HUES6 (cell line): ENCODE measurements around the gene CEBPA.

Experiments used
- H3K27ac ChIP-seq: 2 replicates; pipeline ENCODE4 v1.7.0; 2013; ENCODE audit warnings: low read depth, mild to moderate bottlenecking, low read length, inconsistent platforms
- H3K27me3 ChIP-seq: 2 replicates; pipeline ENCODE4 v1.6.1; 2013; ENCODE audit warnings: low read length; ENCODE audit not compliant: control insufficient read depth, insufficient read depth
- H3K36me3 ChIP-seq: 2 replicates; pipeline ENCODE4 v1.6.1; 2013; ENCODE audit warnings: low read length; ENCODE audit not compliant: control insufficient read depth, insufficient read depth
- H3K4me1 ChIP-seq: 2 replicates; pipeline ENCODE4 v1.6.1; 2013; ENCODE audit warnings: low read length; ENCODE audit not compliant: control insufficient read depth, insufficient read depth
- H3K4me3 ChIP-seq: 2 replicates; pipeline ENCODE4 v1.5.1; 2013; ENCODE audit warnings: low read depth, low read length
- H3K9ac ChIP-seq: one replicate; pipeline ENCODE4 v1.6.1; 2013; ENCODE audit warnings: mild to moderate bottlenecking, low read length
- H3K9me3 ChIP-seq: 2 replicates; pipeline ENCODE4 v1.6.1; 2013; ENCODE audit warnings: low read depth, low read length; ENCODE audit not compliant: control insufficient read depth, insufficient read depth

Gene CEBPA

DNA sequence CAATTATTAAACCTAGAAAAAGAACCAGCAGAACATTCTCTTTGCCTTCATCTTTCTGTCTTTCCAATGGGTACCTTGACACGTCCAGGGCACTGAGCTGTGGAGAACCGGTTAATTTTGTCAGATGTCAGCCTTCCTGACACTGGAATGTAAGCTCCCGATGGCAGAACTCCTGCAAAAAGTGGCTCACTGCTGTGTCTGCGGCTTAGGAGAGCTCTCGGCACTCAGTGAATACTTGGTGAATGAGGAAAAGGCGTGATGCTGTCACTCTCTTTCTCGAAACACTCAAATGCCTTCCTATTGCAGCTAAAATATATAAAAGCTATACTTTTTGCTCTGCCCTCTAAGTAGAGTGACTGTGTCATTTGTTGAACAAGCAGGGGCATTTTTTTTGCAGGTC is 17.6 kb downstream of the CEBPA start:
- no peak overlapping the region for H3K9ac ChIP-seq
- H3K27ac ChIP-seq, result no peak overlapping the region
- H3K27me3 ChIP-seq, result no peaks in the 10 kb centered on the region
- H3K36me3 ChIP-seq, result no peaks in the 10 kb centered on the region
- H3K4me3 ChIP-seq, result no peak overlapping the region
- H3K9me3 ChIP-seq, result peaks cover 19% of the 10 kb centered on the region
- peaks cover 12% of the 10 kb centered on the region; the same call in 1 of the 2 replicates for H3K4me1 ChIP-seq

DNA sequence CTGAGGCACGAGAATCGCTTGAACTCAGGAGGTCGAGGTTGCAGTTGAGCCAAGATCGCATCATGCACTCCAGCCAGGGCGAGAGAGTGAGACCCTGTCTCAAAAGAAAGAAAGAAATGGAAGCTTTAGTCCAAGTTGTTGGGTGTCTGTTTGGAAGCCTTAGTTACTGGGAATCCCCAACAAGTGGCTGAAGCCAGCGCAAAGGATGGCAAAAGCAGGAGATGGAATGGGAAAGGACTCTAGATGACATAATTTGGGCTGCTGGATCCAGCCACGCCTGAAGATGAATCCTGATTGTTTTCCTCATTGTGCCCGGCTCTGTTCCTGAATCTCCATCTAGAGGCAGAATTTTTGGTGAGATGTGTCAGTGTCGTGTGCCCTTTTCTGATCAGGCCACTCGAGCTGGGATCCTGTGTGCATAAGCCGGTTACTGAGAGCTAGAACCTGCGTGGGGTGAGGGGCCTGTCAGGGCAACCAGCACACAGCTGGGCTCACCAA is 18.1 kb downstream of the CEBPA start:
- Histone ChIP-seq H3K9ac (no peak overlapping the region), H3K36me3 (no peaks in the 10 kb centered on the region), H3K4me1 (peaks cover 12% of the 10 kb centered on the region; the same call in 1 of the 2 replicates), H3K9me3 (peaks cover 13% of the 10 kb centered on the region), H3K27me3 (no peaks in the 10 kb centered on the region), H3K4me3 (no peak overlapping the region), H3K27ac (no peak overlapping the region)

DNA sequence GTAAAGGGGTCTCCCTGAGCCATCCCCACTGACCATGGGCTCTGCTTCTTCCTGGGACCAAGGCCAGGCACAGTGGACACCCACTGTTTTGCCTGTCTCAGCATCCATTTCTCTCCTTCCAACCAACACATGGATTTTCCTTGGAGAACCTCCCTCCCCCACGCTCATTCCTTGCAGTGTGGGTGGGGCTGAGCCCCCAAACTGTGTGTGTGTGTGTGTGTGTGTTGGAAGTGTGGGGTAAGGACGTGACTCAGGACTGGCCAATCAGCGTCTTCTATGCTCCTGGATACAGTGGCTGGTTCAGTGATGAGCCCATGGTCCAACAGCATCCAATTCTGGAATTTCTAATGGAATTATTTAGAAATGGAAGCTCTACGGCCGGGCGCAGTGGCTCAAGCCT is 18.7 kb downstream of the CEBPA start:
- Histone ChIP-seq H3K9me3 (peaks cover 8% of the 10 kb centered on the region), H3K9ac (no peak overlapping the region), H3K27me3 (no peaks in the 10 kb centered on the region), H3K4me3 (no peak overlapping the region), H3K4me1 (peaks cover 12% of the 10 kb centered on the region; the same call in 1 of the 2 replicates), H3K27ac (no peak overlapping the region), H3K36me3 (no peaks in the 10 kb centered on the region)

DNA sequence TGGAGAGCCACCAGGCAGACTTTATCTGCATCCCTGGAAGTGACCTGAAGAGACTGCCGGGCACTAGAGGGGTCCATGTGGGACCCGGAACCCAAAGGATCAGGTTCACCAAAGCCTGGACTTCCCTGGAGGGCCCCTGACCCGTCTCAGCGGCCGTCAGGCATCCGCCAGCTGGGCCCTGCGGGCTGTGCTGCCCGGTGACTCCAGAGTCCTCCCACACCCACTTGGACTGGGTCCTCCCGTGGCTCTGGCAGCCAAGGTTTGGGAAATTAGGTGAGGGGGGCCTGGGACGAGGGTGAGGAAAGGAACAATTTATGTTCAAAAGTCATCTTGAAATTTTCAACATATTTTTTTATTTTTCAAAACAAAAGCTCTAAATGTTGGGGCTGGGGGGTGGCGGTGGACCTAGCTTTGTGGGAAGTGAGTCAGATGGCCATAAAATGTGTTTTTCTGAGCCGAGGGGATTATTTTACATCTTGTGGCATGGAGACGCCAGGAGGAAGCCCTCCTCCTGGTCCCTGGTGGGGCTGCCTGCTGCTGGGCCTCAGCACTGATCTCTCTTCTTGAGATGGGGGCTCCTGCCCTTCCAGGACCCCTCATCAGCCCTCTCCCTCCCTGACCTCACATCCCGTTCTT is 20.2 kb downstream of the CEBPA start:
- Histone ChIP-seq H3K9me3 (no peaks in the 10 kb centered on the region), H3K4me1 (peaks cover 16% of the 10 kb centered on the region; the same call in 1 of the 2 replicates), H3K27ac (no peak overlapping the region), H3K27me3 (no peaks in the 10 kb centered on the region), H3K9ac (no peak overlapping the region), H3K36me3 (no peaks in the 10 kb centered on the region), H3K4me3 (no peak overlapping the region)

DNA sequence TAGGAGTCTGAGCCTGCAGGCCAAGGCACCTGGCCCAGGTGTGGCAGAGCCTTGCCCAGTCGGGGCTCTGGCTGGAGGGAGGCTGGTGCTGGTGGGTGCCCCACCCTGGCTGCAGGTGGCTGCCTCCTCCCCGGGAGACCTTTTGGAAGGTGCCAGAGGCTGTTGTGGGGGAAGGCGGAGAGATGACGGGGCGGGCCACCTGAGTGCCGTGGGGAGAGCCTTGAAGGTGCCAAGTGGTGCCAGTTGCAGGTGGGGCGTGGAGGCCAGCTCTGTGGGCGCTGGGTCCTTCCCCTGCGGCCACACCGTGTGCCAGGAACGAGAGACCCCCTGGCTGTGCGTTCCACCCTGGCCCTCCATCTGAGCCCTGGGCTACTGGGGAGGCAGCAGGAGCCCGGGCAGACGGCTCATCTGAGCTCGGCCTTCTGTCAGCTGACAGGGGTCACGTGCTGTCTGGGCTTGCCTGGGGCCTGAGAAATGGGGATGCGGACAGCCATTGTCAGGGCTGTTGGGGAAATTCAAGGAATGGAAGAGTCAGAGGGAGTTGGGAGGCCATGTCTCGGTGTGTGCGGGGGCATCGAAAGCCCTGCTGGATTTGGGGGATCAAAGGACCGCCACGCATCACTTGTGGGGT is 20.9 kb downstream of the CEBPA start:
- Histone ChIP-seq H3K9me3 (0 out of 2 replicates have a peak, but pooled peaks cover 3% of the 10 kb centered on the region), H3K9ac (no peak overlapping the region), H3K4me3 (no peak overlapping the region), H3K27ac (no peak overlapping the region; the same call in 1 of the 2 replicates), H3K36me3 (no peaks in the 10 kb centered on the region), H3K4me1 (peaks cover 16% of the 10 kb centered on the region; the same call in 1 of the 2 replicates), H3K27me3 (no peaks in the 10 kb centered on the region)

DNA sequence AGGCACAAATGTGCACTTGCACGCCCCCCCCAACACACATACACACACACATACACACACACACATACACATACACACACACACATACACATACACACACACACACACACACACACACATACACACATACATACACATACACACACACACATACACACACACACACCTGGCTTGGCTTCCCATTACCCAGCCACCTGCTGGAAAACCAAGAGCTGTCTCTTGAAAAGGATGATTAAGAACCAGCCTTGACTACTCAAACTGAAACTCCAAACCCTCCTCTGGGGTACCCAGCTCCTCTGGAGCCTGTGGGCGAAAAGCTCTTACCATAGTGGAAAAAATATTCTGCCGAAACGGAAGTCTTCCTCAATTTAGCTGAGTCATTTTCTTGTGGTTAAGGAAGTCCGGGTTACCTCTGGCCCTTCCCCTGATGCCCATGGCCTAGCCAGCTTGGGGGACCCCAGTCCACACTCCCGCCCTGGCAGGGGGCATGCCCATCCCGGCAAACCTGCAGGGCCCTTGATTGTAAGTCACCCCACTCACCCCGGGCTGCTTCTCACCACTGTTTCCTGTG is 21.9 kb downstream of the CEBPA start:
- no peak overlapping the region for H3K4me3 ChIP-seq
- 0 out of 2 replicates have a peak, but pooled peaks cover 3% of the 10 kb centered on the region for H3K9me3 ChIP-seq
- H3K4me1 ChIP-seq, result peaks cover 14% of the 10 kb centered on the region
- no peaks in the 10 kb centered on the region for H3K36me3 ChIP-seq
- H3K27me3 ChIP-seq, result no peaks in the 10 kb centered on the region
- H3K27ac ChIP-seq, result no peak overlapping the region
- no peak overlapping the region for H3K9ac ChIP-seq

DNA sequence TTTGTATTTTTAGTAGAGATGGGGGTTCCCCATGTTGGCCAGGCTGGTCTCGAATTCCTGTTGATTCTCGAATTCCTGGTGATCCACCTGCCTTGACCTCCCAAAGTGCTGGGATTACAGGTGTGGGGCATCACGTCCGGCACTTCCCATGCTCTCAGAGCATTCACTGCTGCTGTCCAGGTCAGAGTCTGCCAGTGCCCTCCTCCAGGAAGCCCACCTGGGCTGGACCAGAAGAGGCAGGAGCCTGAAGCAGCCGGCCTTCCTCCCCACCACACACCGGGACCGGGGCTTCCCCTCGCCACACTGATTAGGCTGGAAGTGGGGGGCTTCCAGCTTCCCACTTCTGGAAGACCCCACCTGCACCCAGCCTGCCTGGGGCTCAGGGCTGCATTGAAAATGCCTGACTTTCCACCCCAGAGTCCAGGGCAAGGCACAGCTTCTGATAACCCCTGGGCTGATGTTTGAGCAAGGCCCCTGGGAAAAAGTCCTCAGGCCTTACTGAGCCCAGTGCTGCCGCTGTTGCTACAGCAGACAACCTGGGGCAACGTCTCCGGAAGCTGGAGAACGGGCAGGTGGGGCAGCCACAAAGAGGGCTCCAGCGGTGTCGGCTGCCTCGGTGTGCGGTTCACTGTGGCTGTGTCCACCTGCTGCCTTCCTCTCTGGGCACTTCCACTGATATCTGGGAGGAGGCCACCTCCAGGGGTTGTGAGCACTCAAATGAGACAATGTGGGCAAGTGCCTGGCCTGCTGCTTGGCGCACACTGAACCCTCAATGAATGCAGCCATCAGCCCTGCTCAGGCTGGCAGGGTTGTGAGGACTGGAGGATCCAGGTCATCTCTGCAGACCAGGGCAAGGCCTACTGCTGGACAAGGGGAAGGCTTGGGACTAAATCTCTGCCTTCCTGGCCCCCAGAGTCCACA is 22.6 kb downstream of the CEBPA start:
- H3K36me3 ChIP-seq, result no peaks in the 10 kb centered on the region
- H3K27me3 ChIP-seq, result no peaks in the 10 kb centered on the region
- no peak overlapping the region for H3K9ac ChIP-seq
- H3K27ac ChIP-seq, result no peak overlapping the region
- H3K4me1 ChIP-seq, result peaks cover 15% of the 10 kb centered on the region
- H3K4me3 ChIP-seq, result no peak overlapping the region
- 0 out of 2 replicates have a peak, but pooled peaks cover 3% of the 10 kb centered on the region for H3K9me3 ChIP-seq

DNA sequence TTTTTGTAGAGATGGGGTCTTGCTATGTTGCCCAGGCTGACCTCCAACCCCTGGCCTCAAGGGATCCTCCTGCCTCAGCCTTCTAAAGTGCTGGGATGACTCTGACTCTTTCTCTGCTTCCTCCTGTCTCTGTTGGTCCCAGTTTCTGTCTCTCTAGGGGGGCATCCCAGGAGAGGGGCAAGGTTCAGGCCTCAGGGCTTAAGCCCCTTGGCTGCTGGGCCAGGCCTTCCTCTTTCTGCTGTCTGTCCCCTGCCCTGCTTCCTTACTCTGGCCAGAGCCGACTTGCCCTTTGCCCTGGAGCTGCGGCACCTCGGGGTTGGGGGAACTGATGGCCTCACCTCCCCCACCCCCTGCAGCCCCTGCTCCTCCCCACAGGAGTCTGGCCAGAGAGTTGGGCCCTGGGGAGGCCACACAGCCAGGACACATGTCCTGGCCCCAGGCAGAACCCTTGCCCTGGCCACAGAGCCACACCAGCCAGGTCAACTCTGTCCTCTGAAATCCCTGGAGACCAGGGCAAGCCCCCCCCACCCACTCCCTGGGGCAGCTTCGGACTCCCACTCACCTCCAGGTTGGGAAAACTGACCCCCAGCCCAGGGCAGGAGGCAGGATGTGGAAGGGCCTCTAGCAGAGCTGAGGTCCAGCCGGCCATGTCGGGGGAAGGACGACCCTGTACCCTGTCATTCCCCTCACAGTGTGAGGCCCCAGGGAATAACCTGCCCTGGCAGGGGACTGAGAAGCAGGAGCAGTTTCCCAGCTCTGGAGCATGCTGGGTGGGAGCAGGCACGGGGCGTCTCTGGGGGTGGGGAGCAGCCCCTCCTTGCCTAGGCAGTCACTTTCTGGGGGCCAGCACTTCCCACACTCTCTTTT is 23.7 kb downstream of the CEBPA start:
- Histone ChIP-seq H3K36me3 (no peaks in the 10 kb centered on the region), H3K4me1 (peaks cover 16% of the 10 kb centered on the region), H3K27ac (no peak overlapping the region), H3K9ac (no peak overlapping the region), H3K9me3 (0 out of 2 replicates have a peak, but pooled peaks cover 3% of the 10 kb centered on the region), H3K27me3 (no peaks in the 10 kb centered on the region), H3K4me3 (no peak overlapping the region)

DNA sequence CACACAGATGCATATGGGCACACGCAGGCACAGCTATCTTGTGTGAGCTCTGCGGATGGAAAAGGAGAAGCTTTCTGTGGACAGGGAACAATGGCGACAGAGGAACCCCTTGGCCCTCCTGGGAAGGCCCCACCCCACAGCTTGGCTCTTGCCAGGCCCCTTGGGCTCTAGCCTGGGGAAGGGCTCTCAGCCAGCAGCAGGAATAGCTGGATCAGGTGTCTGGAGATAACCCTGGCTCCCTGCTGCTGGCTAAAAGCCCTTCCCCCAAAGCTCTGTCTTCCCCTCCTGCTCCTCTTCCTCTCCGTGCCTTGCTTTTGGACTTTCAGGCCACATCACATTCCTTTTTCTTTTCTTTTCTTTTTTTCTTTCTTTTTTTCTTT is 24.3 kb downstream of the CEBPA start:
- H3K27ac ChIP-seq, result no peak overlapping the region
- H3K9ac ChIP-seq, result no peak overlapping the region
- H3K9me3 ChIP-seq, result 0 out of 2 replicates have a peak, but pooled peaks cover 3% of the 10 kb centered on the region
- H3K4me3 ChIP-seq, result no peak overlapping the region
- peaks cover 23% of the 10 kb centered on the region for H3K4me1 ChIP-seq
- no peaks in the 10 kb centered on the region for H3K27me3 ChIP-seq
- H3K36me3 ChIP-seq, result no peaks in the 10 kb centered on the region

DNA sequence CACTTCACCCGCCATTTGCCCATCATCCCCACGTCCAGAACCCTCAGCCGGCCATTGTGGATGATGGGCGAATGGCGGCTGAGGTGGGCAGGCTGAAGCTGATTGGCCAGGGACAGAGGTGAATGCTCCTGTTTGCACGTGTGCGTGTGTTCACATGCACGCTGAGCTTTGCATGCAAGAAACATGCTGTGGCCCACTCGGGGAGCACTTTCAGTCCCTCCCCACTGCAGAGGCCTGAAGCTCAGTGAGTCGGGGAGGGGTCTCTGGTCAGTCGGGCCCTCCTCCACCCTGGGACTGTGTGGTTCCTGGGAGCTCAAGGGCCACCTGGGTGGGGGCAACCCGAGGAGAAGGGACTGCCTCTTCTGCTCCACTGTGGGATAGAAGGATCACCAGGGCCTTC is 24.9 kb downstream of the CEBPA start:
- Histone ChIP-seq H3K9ac (no peak overlapping the region), H3K9me3 (0 out of 2 replicates have a peak, but pooled peaks cover 3% of the 10 kb centered on the region), H3K36me3 (no peaks in the 10 kb centered on the region), H3K4me1 (peaks cover 24% of the 10 kb centered on the region), H3K4me3 (no peak overlapping the region), H3K27ac (no peak overlapping the region), H3K27me3 (no peaks in the 10 kb centered on the region)
